ENCODE data around the gene PLPPR3.

The PLPPR3 gene

GRCh38 chr19:811506-812048, 10.2 kb downstream of the PLPPR3 start:
- no peak for DNase-seq

- DNase-seq = peak in 1 of 56 donors; percentile 20
These were observed 10.8 kb downstream of the PLPPR3 start for GRCh38 chr19:810883-811489.

GRCh38 chr19:810077-810855, 11.5 kb downstream of the PLPPR3 start:
- DNase-seq = no peak

- no peak for DNase-seq
These were observed 13.4 kb downstream of the PLPPR3 start for GRCh38 chr19:808423-808775.

- DNase-seq = no peak
These were observed 13.9 kb downstream of the PLPPR3 start for GRCh38 chr19:807627-808422.

- DNase-seq = no peak
These were observed 14.8 kb downstream of the PLPPR3 start for GRCh38 chr19:806815-807421.

- DNase-seq = no peak
These were observed 15.9 kb downstream of the PLPPR3 start for GRCh38 chr19:805600-806550.

- DNase-seq = no peak
These were observed 16.6 kb downstream of the PLPPR3 start for GRCh38 chr19:805166-805551.

GRCh38 chr19:804419-805165, 17.2 kb downstream of the PLPPR3 start:
- no peak for DNase-seq

GRCh38 chr19:803686-804418, 17.9 kb downstream of the PLPPR3 start:
- DNase-seq = no peak

- DNase-seq = no peak
These were observed 18.6 kb downstream of the PLPPR3 start for GRCh38 chr19:803099-803561.

- DNase-seq = no peak
These were observed 19.2 kb downstream of the PLPPR3 start for GRCh38 chr19:802498-803098.

GRCh38 chr19:801861-802497, 19.8 kb downstream of the PLPPR3 start:
- DNase-seq = no peak

- peak in 3 of 56 donors; percentile 6 to 32 (median 21) for DNase-seq
These were observed 20.5 kb downstream of the PLPPR3 start for GRCh38 chr19:801030-801860.

GRCh38 chr19:800360-801029, 21.3 kb downstream of the PLPPR3 start:
- DNase-seq = no peak

Measured in nucleus accumbens (tissue), 56 donors.